Right lobe of liver (tissue), 6 donors: ENCODE measurements around the gene PRKAG2. TPM values are rescaled to one million over a fixed set of nuclear protein-coding genes. Genes with fewer than 3 reads are reported as not detected.
"Not testable (repeated sequence)": the region's sequence is repeated elsewhere in the genome, so short reads cannot be mapped to it uniquely, and the experiment has no call there.

Experiments
- ATAC-seq, 4 donors: fragments of 200-7000 bp; cut with Tn5 transposase; one replicate each; pipeline ENCODE4 v1.9.1; 2020; ENCODE audit warnings: mild to moderate bottlenecking in 4 of 4, moderate library complexity in 4 of 4
- DNase-seq, 3 donors: peaks; one replicate each; pipeline ENCODE4 v3.0.0-alpha.2; 2020
- H3K27ac ChIP-seq, 3 donors: fragments of 200-600 bp; one replicate each; pipeline ENCODE4 v1.8.0; 2022
- H3K27me3 ChIP-seq, 2 donors: fragments of 200-600 bp; one replicate each; pipeline ENCODE4 v1.8.0; 2022
- H3K36me3 ChIP-seq, 4 donors: fragments of 200-600 bp; sonication (generic) in 1 of 4; one replicate each; pipeline versions ENCODE4 v1.5.1 to v1.8.0; 2017 to 2022; ENCODE audit warnings: control low read depth in 1 of 4
- H3K4me1 ChIP-seq, 4 donors: fragments of 200-600 bp; sonication (generic) in 1 of 4; one replicate each; pipeline versions ENCODE4 v1.5.1 to v1.8.0; 2017 to 2022; ENCODE audit warnings: control low read depth in 1 of 4
- H3K4me3 ChIP-seq, 3 donors: fragments of 200-600 bp; one replicate each; pipeline ENCODE4 v1.8.0; 2022
- H3K9me3 ChIP-seq, 4 donors: fragments of 200-600 bp; sonication (generic) in 1 of 4; one replicate each; pipeline versions ENCODE4 v1.5.1 to v1.8.0; 2017 to 2022; ENCODE audit warnings: control low read depth in 1 of 4
- CTCF ChIP-seq, 4 donors: fragments of 200-600 bp in 3 of 4; fragments of 450-650 bp in 1 of 4; IDR thresholded peaks; one replicate each; pipeline versions ENCODE4 v1.5.1 to v1.8.0; 2016 to 2022; ENCODE audit warnings: antibody characterized with exemption in 4 of 4, mild to moderate bottlenecking in 2 of 4
- POLR2A ChIP-seq: fragments of 450-650 bp; IDR thresholded peaks from one replicate; pipeline ENCODE4 v1.6.1; 2017; ENCODE audit warnings: antibody characterized with exemption, mild to moderate bottlenecking
- WGBS: methylation state at CpG from one replicate; pipeline ENCODE4 v1.1.6; 2018; ENCODE audit warnings: low coverage, low lambda C conversion rate; ENCODE audit not compliant: insufficient coverage; ENCODE audit errors: missing lambda C conversion rate; 5-methylcytosine and 5-hydroxymethylcytosine counted together
- intact Hi-C, 2 donors: fragments of 100-400 bp; cut with DNase I; formaldehyde crosslinking; loops; one replicate each; pipeline versions ENCODE4 v1.11.2 to v1.14.1; 2022
- total RNA-seq, 6 experiments: library from RNA; depleted of rRNA in 2 of 6; stranded (reverse); fragments of >200 nt in 2 of 6; fragmentation: NEBNext Ultra II Directional in 3 of 6; extraction: Animal tissue kit (Norgen Biotek cat#: 25700) in 3 of 6; gene quantifications; one replicate each; pipeline versions ENCODE4 v1.1.0 to v1.2.4, GENCODE V29; 2016 to 2023
- donor health status: DM: no; HTN: yes; CAD: no.
- donor health status: DM: no; HTN: no; CAD: no.
- donor health status: DM: no; HTN: no; CAD: no.
- donor health status: DM: no; HTN: yes; CAD: no.
- donor health status: DM: no; HTN: yes; CAD: no.

PRKAG2 gene
- total RNA-seq, 6 experiments from 2014 or later, result 20.6 to 63.6 (median 29.5) TPM

- TF ChIP-seq POLR2A, result no peak
- ATAC-seq (no peak), DNase-seq (peak in 2 of 3 donors; percentile 18 to 21)
- Histone ChIP-seq H3K4me3 (no peak overlapping the region), H3K36me3 (no peaks in the 10 kb centered on the region), H3K4me1 (peaks cover 0 to 63% (median 21%) of the 10 kb centered on the region in 4 donors), H3K27ac (peak overlapping the region in 2 of 3 donors; percentile 94 to 98), H3K27me3 (no peaks in the 10 kb centered on the region), H3K9me3 (no peaks in the 10 kb centered on the region)
- WGBS, result 100% methylated on average over 3 of the region's 7 CpGs
- intact Hi-C loops, result no loop called here
These were observed 76.5 kb downstream of the PRKAG2 start for GRCh38 chr7:151800391-151800790.

GRCh38 chr7:151799506-151799905, 77.4 kb downstream of the PRKAG2 start:
- Histone ChIP-seq H3K9me3 (no peaks in the 10 kb centered on the region), H3K4me3 (no peak overlapping the region), H3K36me3 (no peaks in the 10 kb centered on the region), H3K27me3 (no peaks in the 10 kb centered on the region), H3K4me1 (peaks cover 0 to 67% (median 26%) of the 10 kb centered on the region in 4 donors), H3K27ac (peak overlapping the region in 2 of 3 donors; percentile 61 to 85)
- 97% methylated on average over 5 of the region's 15 CpGs for WGBS
- ATAC-seq, result no peak
- intact Hi-C loops, result no loop called here
- DNase-seq, result peak in 2 of 3 donors; percentile 16 to 56
- TF ChIP-seq CTCF (IDR thresholded peaks at IDR 0.05) (no peak), POLR2A (no peak)

GRCh38 chr7:151798851-151799448, 78.0 kb downstream of the PRKAG2 start:
- no peaks in the 10 kb centered on the region for H3K36me3 ChIP-seq
- 88% methylated on average over 5 of the region's 10 CpGs for WGBS
- no peaks in the 10 kb centered on the region for H3K9me3 ChIP-seq
- DNase-seq (peak in 2 of 3 donors; percentile 58 to 67), ATAC-seq (peak in 1 of 4 donors; percentile 1)
- TF ChIP-seq POLR2A (no peak), CTCF (IDR thresholded peaks at IDR 0.05) (no peak)
- intact Hi-C loops, result no loop called here
- H3K4me1 ChIP-seq, result peaks cover 0 to 73% (median 29%) of the 10 kb centered on the region in 4 donors
- peak overlapping the region; percentile 47 to 85 (median 61) for H3K27ac ChIP-seq
- no peak overlapping the region for H3K4me3 ChIP-seq
- H3K27me3 ChIP-seq, result no peaks in the 10 kb centered on the region

GRCh38 chr7:151797667-151798307, 79.1 kb downstream of the PRKAG2 start:
- H3K9me3 ChIP-seq, H3K4me3 ChIP-seq, intact Hi-C loops, H3K27me3 ChIP-seq, H3K36me3 ChIP-seq: not testable (repeated sequence)
- Histone ChIP-seq H3K27ac (peak overlapping the region; percentile 47 to 85 (median 61)), H3K4me1 (peaks cover 0 to 72% (median 33%) of the 10 kb centered on the region in 4 donors)
- peak; percentile 63 to 76 (median 71) for DNase-seq
- WGBS, result 55% methylated on average over 10 of the region's 11 CpGs
- ATAC-seq, result peak; percentile 6 to 31 (median 17)
- peak; percentile 34 for TF ChIP-seq POLR2A

GRCh38 chr7:151796871-151797537, 79.9 kb downstream of the PRKAG2 start:
- TF ChIP-seq CTCF (IDR thresholded peaks at IDR 0.05) (no peak), POLR2A (no peak)
- H3K4me3 ChIP-seq, result no peak overlapping the region
- intact Hi-C loops, result no loop called here
- no peaks in the 10 kb centered on the region for H3K36me3 ChIP-seq
- peaks cover 0 to 77% (median 35%) of the 10 kb centered on the region in 4 donors for H3K4me1 ChIP-seq
- DNase-seq, result peak in 1 of 3 donors; percentile 55
- H3K9me3 ChIP-seq, result no peaks in the 10 kb centered on the region
- peak; percentile 2 to 35 (median 4) for ATAC-seq
- no peaks in the 10 kb centered on the region for H3K27me3 ChIP-seq
- H3K27ac ChIP-seq, result peak overlapping the region; percentile 47 to 85 (median 61)
- WGBS, result 70% methylated on average over 2 of the region's 17 CpGs
